WTC11 (cell line): ENCODE measurements around the gene MCRS1. TPM values are rescaled to one million over a fixed set of nuclear protein-coding genes. Genes with fewer than 3 reads are reported as not detected.

ENCODE experiments used
- ATAC-seq: fragments of 200-7000 bp; cut with Tn5 transposase; 2 replicates; pipeline ENCODE4 v1.10.0; 2021; ENCODE audit warnings: mild to moderate bottlenecking, moderate library complexity
- CTCF ChIA-PET: fragments of 300-600 bp; sonication (Branson Sonifier 250); formaldehyde crosslinking; loops from one replicate; lab custom pipeline; 2021; ENCODE audit warnings: antibody characterized with exemption; lab: Charles Lee
- POLR2A ChIA-PET: fragments of 350-600 bp; sonication (Branson Sonifier 250); formaldehyde crosslinking; loops from one replicate; lab custom pipeline; 2021; ENCODE audit warnings: antibody characterized with exemption; lab: Charles Lee
- DNase-seq: peaks from one replicate; pipeline ENCODE4 v3.0.0; 2021; ENCODE audit warnings: low spot score
- H3K27ac Mint-ChIP-seq: 2 replicates; pipeline ENCODE4 v1.8.0; 2021; ENCODE audit warnings: mixed read lengths
- H3K27me3 Mint-ChIP-seq: 2 replicates; pipeline ENCODE4 v1.8.0; 2021; ENCODE audit warnings: low read depth, mild to moderate bottlenecking, moderate library complexity, mixed read lengths
- H3K36me3 Mint-ChIP-seq: 2 replicates; pipeline ENCODE4 v1.8.0; 2021; ENCODE audit warnings: mixed read lengths
- H3K4me1 Mint-ChIP-seq: 2 replicates; pipeline ENCODE4 v1.8.0; 2022; ENCODE audit warnings: mixed read lengths
- H3K4me3 Mint-ChIP-seq: 2 replicates; pipeline ENCODE4 v1.8.0; 2021; ENCODE audit warnings: mild to moderate bottlenecking, moderate library complexity, mixed read lengths
- H3K9me3 Mint-ChIP-seq: 2 replicates; pipeline ENCODE4 v1.8.0; 2021; ENCODE audit warnings: mixed read lengths
- AFF4 ChIP-seq: sonication (generic); formaldehyde crosslinking; IDR thresholded peaks from 2 replicates; pipeline ENCODE4 v1.8.1; 2023; ENCODE audit warnings: mild to moderate bottlenecking, missing genetic modification reagents, borderline replicate concordance
- ATF2 ChIP-seq: sonication (generic); formaldehyde crosslinking; IDR thresholded peaks from 2 replicates; pipeline ENCODE4 v1.8.1; 2022; ENCODE audit warnings: low read depth, missing genetic modification reagents, borderline replicate concordance
- ATF3 ChIP-seq: sonication (generic); formaldehyde crosslinking; conservative IDR thresholded peaks from 2 replicates; pipeline ENCODE4 v1.8.1; 2022; ENCODE audit warnings: mild to moderate bottlenecking, missing genetic modification reagents
- ATF6 ChIP-seq: sonication (generic); formaldehyde crosslinking; IDR thresholded peaks from 2 replicates; pipeline ENCODE4 v1.8.1; 2023; ENCODE audit warnings: mild to moderate bottlenecking, missing genetic modification reagents
- CBFB ChIP-seq: sonication (generic); formaldehyde crosslinking; IDR thresholded peaks from 2 replicates; pipeline ENCODE4 v1.8.1; 2022; ENCODE audit warnings: mild to moderate bottlenecking, low read depth, missing genetic modification reagents
- E2F4 ChIP-seq: sonication (generic); formaldehyde crosslinking; IDR thresholded peaks from 2 replicates; pipeline ENCODE4 v1.8.1; 2022; ENCODE audit warnings: low read depth, mild to moderate bottlenecking, moderate library complexity, missing genetic modification reagents, borderline replicate concordance
- ERG ChIP-seq: fragments of 250-450 bp; sonication (Bioruptor Pico); IDR thresholded peaks from 2 replicates; pipeline ENCODE4 v1.8.0; 2021; ENCODE audit warnings: mild to moderate bottlenecking
- FOXP1 ChIP-seq: sonication (generic); formaldehyde crosslinking; IDR thresholded peaks from 2 replicates; pipeline ENCODE4 v1.8.0; 2022; ENCODE audit warnings: missing genetic modification reagents, mild to moderate bottlenecking, moderate library complexity, borderline replicate concordance
- MAX ChIP-seq: sonication (generic); formaldehyde crosslinking; IDR thresholded peaks from 2 replicates; pipeline ENCODE4 v1.8.0; 2022; ENCODE audit warnings: mild to moderate bottlenecking, missing genetic modification reagents
- MLX ChIP-seq: sonication (generic); formaldehyde crosslinking; IDR thresholded peaks from 2 replicates; pipeline ENCODE4 v1.8.1; 2023; ENCODE audit warnings: mild to moderate bottlenecking, missing genetic modification reagents, moderate library complexity
- MYBL2 ChIP-seq: sonication (generic); formaldehyde crosslinking; IDR thresholded peaks from 2 replicates; pipeline ENCODE4 v1.8.1; 2023; ENCODE audit warnings: mild to moderate bottlenecking, moderate library complexity, missing genetic modification reagents
- NFATC4 ChIP-seq: fragments of 250-450 bp; sonication (Bioruptor Pico); IDR thresholded peaks from 2 replicates; pipeline ENCODE4 v1.9.0; 2021; ENCODE audit warnings: mild to moderate bottlenecking
- NR1H2 ChIP-seq: sonication (generic); formaldehyde crosslinking; IDR thresholded peaks from 2 replicates; pipeline ENCODE4 v1.9.0; 2021; ENCODE audit warnings: mild to moderate bottlenecking, moderate library complexity, missing genetic modification reagents
- OVOL2 ChIP-seq: fragments of 250-450 bp; sonication (Bioruptor Pico); IDR thresholded peaks from 2 replicates; pipeline ENCODE4 v1.9.0; 2021; ENCODE audit warnings: mild to moderate bottlenecking, borderline replicate concordance
- SP1 ChIP-seq: sonication (generic); formaldehyde crosslinking; conservative IDR thresholded peaks from 2 replicates; pipeline ENCODE4 v1.8.1; 2022; ENCODE audit warnings: missing genetic modification reagents
- USF2 ChIP-seq: sonication (generic); formaldehyde crosslinking; IDR thresholded peaks from 2 replicates; pipeline ENCODE4 v1.8.1; 2023; ENCODE audit warnings: mild to moderate bottlenecking, missing genetic modification reagents, moderate library complexity
- ZNF232 ChIP-seq: sonication (generic); formaldehyde crosslinking; IDR thresholded peaks from 2 replicates; pipeline ENCODE4 v1.8.0; 2022; ENCODE audit warnings: mild to moderate bottlenecking, missing genetic modification reagents
- ZNF423 ChIP-seq: fragments of 250-450 bp; sonication (Bioruptor Pico); IDR thresholded peaks from 2 replicates; pipeline ENCODE4 v2.1.2; 2022; ENCODE audit warnings: mild to moderate bottlenecking, moderate library complexity
- total RNA-seq: library from RNA; stranded (reverse); gene quantifications from 3 replicates; pipeline ENCODE4 v1.2.3, GENCODE V29; 2021

The MCRS1 gene
- total RNA-seq, 1 experiment from 2014 or later = 105 TPM

GRCh38 chr12:49583366-49584094 is 15.6 kb upstream of the MCRS1 start:
- H3K4me1 Mint-ChIP-seq = peaks cover 8% of the 10 kb centered on the region
- no peaks in the 10 kb centered on the region for H3K27me3 Mint-ChIP-seq
- H3K36me3 Mint-ChIP-seq = no peaks in the 10 kb centered on the region; the same call in 1 of the 2 replicates
- ChIA-PET CTCF (interaction anchor here (1.9 to 3.5 kb wide), 3 partner anchors 30 to 54 kb away, joined by 4 to 11 read pairs (median 9); partner anchors contain the start of gene PRPF40B), POLR2A (no interaction called here)
- H3K9me3 Mint-ChIP-seq = no peaks in the 10 kb centered on the region
- H3K4me3 Mint-ChIP-seq = no peak overlapping the region
- TF ChIP-seq SP1 = no peak
- TF ChIP-seq NFATC4 = no peak
- TF ChIP-seq E2F4 = no peak
- no peak for TF ChIP-seq ATF6 (CRISPR knock-in tag)
- TF ChIP-seq CBFB (CRISPR knock-in tag) = no peak
- no peak for TF ChIP-seq MAX (CRISPR knock-in tag)
- TF ChIP-seq FOXP1 = no peak
- no peak for TF ChIP-seq OVOL2 (CRISPR knock-in tag)
- no peak for TF ChIP-seq USF2 (CRISPR knock-in tag)
- no peak for TF ChIP-seq ZNF232 (CRISPR knock-in tag)
- no peak for TF ChIP-seq NR1H2 (CRISPR knock-in tag)
- TF ChIP-seq, all 79 proteins: peak for 0
- DNase-seq (no peak), ATAC-seq (no peak)
- no peak overlapping the region; the same call in 1 of the 2 replicates for H3K27ac Mint-ChIP-seq

- Mint-ChIP-seq H3K36me3 (no peaks in the 10 kb centered on the region; the same call in 1 of the 2 replicates), H3K27ac (no peak overlapping the region), H3K27me3 (no peaks in the 10 kb centered on the region), H3K4me3 (no peak overlapping the region), H3K4me1 (peaks cover 8% of the 10 kb centered on the region), H3K9me3 (no peaks in the 10 kb centered on the region)
- ChIA-PET CTCF (interaction anchor here (1.9 to 2.5 kb wide), 2 partner anchors 30 to 55 kb away, joined by 4 to 9 read pairs; no protein-coding TSS in a partner anchor), POLR2A (no interaction called here)
- ATAC-seq (no peak), DNase-seq (no peak)
- TF ChIP-seq ERG (CRISPR knock-in tag) = no peak
- no peak for TF ChIP-seq ZNF423 (CRISPR knock-in tag)
- no peak for TF ChIP-seq ATF3
- TF ChIP-seq USF2 (CRISPR knock-in tag) = no peak
- TF ChIP-seq ATF2 (CRISPR knock-in tag) = no peak
- no peak for TF ChIP-seq E2F4
- TF ChIP-seq MLX (CRISPR knock-in tag) = no peak
- no peak for TF ChIP-seq MYBL2 (CRISPR knock-in tag)
- no peak for TF ChIP-seq AFF4 (CRISPR knock-in tag)
These were observed 14.9 kb upstream of the MCRS1 start for GRCh38 chr12:49582850-49583249.
